Parathyroid adenoma (tissue), 2 donors: Measurements from ENCODE around the gene KRT6B.

Source experiments
- H2AFZ ChIP-seq: fragments of 300-600 bp; sonication (generic); one replicate; pipeline ENCODE4 v1.7.0; 2017; ENCODE audit warnings: antibody characterized with exemption, mild to moderate bottlenecking
- H3K27ac ChIP-seq: fragments of 300-600 bp; sonication (generic); one replicate; pipeline ENCODE4 v1.7.0; 2017
- H3K27me3 ChIP-seq: fragments of 300-600 bp; sonication (generic); one replicate; pipeline ENCODE4 v1.7.0; 2017; ENCODE audit warnings: low read length; ENCODE audit not compliant: control insufficient read depth, insufficient read depth
- H3K36me3 ChIP-seq: fragments of 300-600 bp; sonication (generic); one replicate; pipeline ENCODE4 v1.7.0; 2017; ENCODE audit warnings: low read length; ENCODE audit not compliant: control insufficient read depth, insufficient read depth
- H3K4me1 ChIP-seq: fragments of 300-600 bp; sonication (generic); one replicate; pipeline ENCODE4 v1.7.0; 2017; ENCODE audit warnings: control low read depth
- H3K4me2 ChIP-seq: fragments of 300-600 bp; sonication (generic); one replicate; pipeline ENCODE4 v1.7.0; 2017; ENCODE audit warnings: low read length
- H3K4me3 ChIP-seq: fragments of 300-600 bp; sonication (generic); one replicate; pipeline ENCODE4 v1.7.0; 2017; ENCODE audit warnings: low read depth, low read length
- H3K79me2 ChIP-seq: fragments of 300-600 bp; sonication (generic); one replicate; pipeline ENCODE4 v1.7.0; 2017; ENCODE audit warnings: control low read depth
- H3K9ac ChIP-seq: fragments of 300-600 bp; sonication (generic); one replicate; pipeline ENCODE4 v1.7.0; 2017; ENCODE audit warnings: mild to moderate bottlenecking
- H3K9me3 ChIP-seq: fragments of 300-600 bp; sonication (generic); one replicate; pipeline ENCODE4 v1.7.0; 2017; ENCODE audit warnings: low read length; ENCODE audit not compliant: control insufficient read depth
- TF ChIP-seq, protein P1 (sequence below): fragments of 300-600 bp; sonication (generic); IDR thresholded peaks from one replicate; pipeline ENCODE4 v1.7.0; 2017; ENCODE audit warnings: antibody characterized with exemption, mild to moderate bottlenecking
- donor health status: primary hyperparathyroidism.

Gene KRT6B

DNA sequence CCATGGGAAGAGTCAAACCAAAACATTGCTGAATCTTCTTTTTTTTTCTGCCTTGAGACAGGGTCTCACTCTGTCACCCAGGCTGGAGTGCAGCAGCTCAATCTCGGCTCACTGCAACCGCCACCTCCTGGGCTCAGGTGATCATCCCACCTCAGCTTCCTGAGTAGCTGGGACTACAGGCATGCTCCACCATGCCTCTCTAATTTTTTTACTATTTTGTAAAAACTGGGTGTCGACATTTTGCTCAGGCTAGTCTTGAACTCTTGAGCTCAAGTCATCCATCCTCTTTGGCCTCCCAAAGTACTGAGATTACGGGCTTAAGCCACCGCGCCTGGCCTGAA lies 16.3 kb downstream of the KRT6B start:
- TF ChIP-seq, protein P1, sequence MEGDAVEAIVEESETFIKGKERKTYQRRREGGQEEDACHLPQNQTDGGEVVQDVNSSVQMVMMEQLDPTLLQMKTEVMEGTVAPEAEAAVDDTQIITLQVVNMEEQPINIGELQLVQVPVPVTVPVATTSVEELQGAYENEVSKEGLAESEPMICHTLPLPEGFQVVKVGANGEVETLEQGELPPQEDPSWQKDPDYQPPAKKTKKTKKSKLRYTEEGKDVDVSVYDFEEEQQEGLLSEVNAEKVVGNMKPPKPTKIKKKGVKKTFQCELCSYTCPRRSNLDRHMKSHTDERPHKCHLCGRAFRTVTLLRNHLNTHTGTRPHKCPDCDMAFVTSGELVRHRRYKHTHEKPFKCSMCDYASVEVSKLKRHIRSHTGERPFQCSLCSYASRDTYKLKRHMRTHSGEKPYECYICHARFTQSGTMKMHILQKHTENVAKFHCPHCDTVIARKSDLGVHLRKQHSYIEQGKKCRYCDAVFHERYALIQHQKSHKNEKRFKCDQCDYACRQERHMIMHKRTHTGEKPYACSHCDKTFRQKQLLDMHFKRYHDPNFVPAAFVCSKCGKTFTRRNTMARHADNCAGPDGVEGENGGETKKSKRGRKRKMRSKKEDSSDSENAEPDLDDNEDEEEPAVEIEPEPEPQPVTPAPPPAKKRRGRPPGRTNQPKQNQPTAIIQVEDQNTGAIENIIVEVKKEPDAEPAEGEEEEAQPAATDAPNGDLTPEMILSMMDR, result no peak

DNA sequence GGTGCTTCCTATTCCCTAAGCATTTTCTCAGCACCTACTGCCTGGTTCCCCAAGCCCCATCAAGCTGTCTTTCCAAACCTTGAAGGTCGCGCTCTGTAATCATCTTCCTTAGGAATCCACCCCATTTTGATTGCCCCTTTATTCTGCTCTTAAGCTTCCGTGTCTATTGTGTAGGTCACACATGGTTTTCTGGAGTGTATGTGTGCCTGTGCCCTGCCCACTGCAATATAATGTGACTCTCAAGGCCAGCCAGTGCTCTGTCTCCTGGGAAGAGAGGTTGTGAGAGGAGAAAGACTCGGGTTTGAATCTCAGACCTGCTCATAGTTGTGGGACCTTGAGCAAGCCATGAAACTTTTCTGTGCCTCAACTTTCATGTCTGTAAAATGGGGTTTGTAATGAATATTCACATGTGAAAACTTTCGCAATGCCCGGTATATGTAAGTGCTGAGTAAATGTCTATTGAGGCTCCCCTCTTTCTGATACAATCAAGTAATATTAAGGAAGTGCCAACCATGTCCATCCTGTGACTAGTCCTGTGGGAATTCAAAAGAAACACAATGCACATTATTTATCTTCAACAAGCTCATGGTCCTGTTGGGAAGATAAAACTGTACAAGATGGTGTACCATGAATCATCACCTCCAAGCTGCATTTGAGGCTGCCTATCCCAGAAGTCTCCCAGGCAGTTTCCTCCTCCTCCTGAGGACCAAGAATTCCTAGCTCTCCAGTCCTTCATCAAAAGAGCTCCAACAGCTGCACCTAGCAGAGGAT lies 17.0 kb downstream of the KRT6B start:
- Histone ChIP-seq H3K9me3 (no peaks in the 10 kb centered on the region), H3K4me2 (no peak overlapping the region), H3K79me2 (no peaks in the 10 kb centered on the region), H3K4me3 (no peak overlapping the region), H3K4me1 (no peaks in the 10 kb centered on the region), H3K9ac (no peak overlapping the region), H3K27me3 (no peaks in the 10 kb centered on the region), H2AFZ (no peak overlapping the region), H3K36me3 (no peaks in the 10 kb centered on the region), H3K27ac (no peak overlapping the region)
- TF ChIP-seq, protein P1, result no peak

More for the DNA sequence above, 16.3 kb downstream of the KRT6B start:
- no peak overlapping the region for H2AFZ ChIP-seq
- no peak overlapping the region for H3K9ac ChIP-seq
- no peak overlapping the region for H3K4me2 ChIP-seq
- H3K9me3 ChIP-seq, result no peaks in the 10 kb centered on the region
- H3K4me3 ChIP-seq, result no peak overlapping the region
- no peaks in the 10 kb centered on the region for H3K79me2 ChIP-seq
- no peaks in the 10 kb centered on the region for H3K36me3 ChIP-seq
- H3K4me1 ChIP-seq, result no peaks in the 10 kb centered on the region
- no peak overlapping the region for H3K27ac ChIP-seq
- H3K27me3 ChIP-seq, result no peaks in the 10 kb centered on the region

DNA sequence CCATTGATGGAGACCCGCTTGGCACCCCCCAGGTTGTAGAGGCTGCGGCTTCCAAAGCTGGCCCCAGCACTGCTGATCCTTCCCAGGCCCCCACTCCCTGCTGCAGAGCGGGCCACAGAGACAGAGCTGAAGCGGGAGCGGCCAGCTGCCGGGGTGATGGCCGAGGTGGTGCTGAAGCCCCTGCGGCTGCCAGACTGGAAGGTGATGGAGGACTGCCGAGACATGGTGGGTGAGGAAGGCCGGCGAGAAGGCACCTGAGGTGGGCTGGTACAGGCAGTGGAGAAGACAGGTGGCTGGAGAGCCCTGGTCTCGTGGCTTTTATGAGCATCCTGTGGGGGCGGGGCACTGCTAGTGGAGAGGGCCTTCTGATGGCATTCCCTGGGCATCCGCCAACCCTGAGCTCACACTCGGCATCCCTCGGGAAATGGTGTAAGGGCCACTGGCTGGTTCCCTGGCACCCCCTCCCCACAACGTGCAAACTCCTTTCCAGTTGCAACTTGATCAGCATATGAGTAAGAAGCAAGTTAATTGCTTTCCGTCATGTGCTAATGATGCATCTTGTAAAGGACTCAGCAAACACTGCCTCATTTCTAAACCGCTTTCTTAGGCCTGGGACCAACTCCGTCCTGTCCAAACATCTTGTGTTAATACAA lies 17.7 kb downstream of the KRT6B start, which contains the start of gene KRT75:
KRT75 (minus strand) TSS at position 291 of the 653 bp plus-strand sequence; CDS start at position 224, 67 bp downstream.
- Histone ChIP-seq H3K27ac (no peak within 1 kb of the TSS), H3K9ac (no peak within 1 kb of the TSS), H3K4me3 (no peak within 1 kb of the TSS), H2AFZ (no peak within 1 kb of the TSS), H3K9me3 (no peaks in the 10 kb centered on the region), H3K27me3 (no peaks in the 10 kb centered on the region), H3K79me2 (no peaks in the 10 kb centered on the region), H3K4me2 (no peak within 1 kb of the TSS), H3K36me3 (no peaks in the 10 kb centered on the region), H3K4me1 (no peaks in the 10 kb centered on the region)
- TF ChIP-seq, protein P1, result no peak

DNA sequence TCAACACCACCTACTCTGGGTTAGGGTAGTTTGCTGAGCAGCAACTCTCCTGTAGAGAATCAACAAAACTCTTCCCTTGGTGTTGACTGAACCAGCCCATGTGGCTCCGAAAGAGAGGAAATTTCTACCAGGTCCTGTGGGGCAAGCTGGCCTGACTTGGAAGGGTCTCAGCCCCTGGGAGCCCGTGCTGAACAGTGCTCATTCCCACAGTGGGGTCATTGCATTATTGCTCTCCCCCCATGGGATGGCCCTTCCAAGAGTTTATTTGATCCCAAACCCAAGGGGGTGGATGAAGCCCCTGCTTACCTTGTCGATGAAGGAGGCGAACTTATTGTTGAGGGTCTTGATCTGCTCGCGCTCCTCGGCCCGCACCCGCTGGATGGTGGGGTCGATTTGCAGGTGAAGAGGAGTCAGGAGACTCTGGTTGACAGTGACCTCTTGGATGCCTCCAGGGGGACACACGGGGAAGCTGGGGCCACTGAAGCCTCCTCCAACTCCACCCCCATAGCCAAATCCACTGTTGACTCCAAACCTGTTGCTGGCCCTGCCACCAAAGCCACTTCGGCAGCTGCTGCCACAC lies 18.4 kb downstream of the KRT6B start:
- no peak overlapping the region for H3K27ac ChIP-seq
- no peaks in the 10 kb centered on the region for H3K79me2 ChIP-seq
- H3K36me3 ChIP-seq, result no peaks in the 10 kb centered on the region
- no peak overlapping the region for H2AFZ ChIP-seq
- H3K9ac ChIP-seq, result no peak overlapping the region
- TF ChIP-seq, protein P1, result no peak
- no peak overlapping the region for H3K4me3 ChIP-seq
- no peaks in the 10 kb centered on the region for H3K27me3 ChIP-seq
- no peaks in the 10 kb centered on the region for H3K4me1 ChIP-seq
- H3K4me2 ChIP-seq, result no peak overlapping the region
- H3K9me3 ChIP-seq, result no peaks in the 10 kb centered on the region
